Measurements from ENCODE around the gene LDLRAD4.

Gene LDLRAD4

GRCh38 chr18:13613591-13614501 lies 395.3 kb downstream of the LDLRAD4 start:
- H3K23ac ChIP-seq (ENCODE audit: low read depth, low read length, poor library complexity) = no peak overlapping the region
- H3K4me1 ChIP-seq (ENCODE audit: control insufficient read depth in 2 of 2, insufficient read depth in 1 of 2, low read depth in 1 of 2, low read length in 2 of 2) = peaks cover 13 to 15% of the 10 kb centered on the region in 2 donors
- no peak overlapping the region for H3K18ac ChIP-seq (ENCODE audit: low read length)
- H3K36me3 ChIP-seq (replicated peaks in 1 of 2; ENCODE audit: control insufficient read depth in 2 of 2, insufficient read depth in 2 of 2, low read length in 2 of 2) = no peaks in the 10 kb centered on the region
- no peak overlapping the region for H3K4me2 ChIP-seq (ENCODE audit: insufficient read depth, low read length, poor library complexity, severe bottlenecking)
- no peak overlapping the region for H2AFZ ChIP-seq (ENCODE audit: low read length)
- H2BK15ac ChIP-seq (ENCODE audit: low read length) = no peak overlapping the region
- no peak overlapping the region for H3K27ac ChIP-seq (replicated peaks; ENCODE audit: low read length)
- WGBS, 2 donors (ENCODE audit: extremely low coverage in 2 of 2, insufficient read length in 2 of 2, insufficient replicate concordance in 1 of 2) = no CpG with 5 or more reads among the region's 21 CpGs
- no peak overlapping the region for H2BK120ac ChIP-seq (ENCODE audit: low read depth, low read length)
- no peak overlapping the region for H3K4ac ChIP-seq (ENCODE audit: low read length)
- no peak overlapping the region for H3K4me3 ChIP-seq (ENCODE audit: low read length in 2 of 2)
- H2AK5ac ChIP-seq (ENCODE audit: low read depth, low read length) = no peak overlapping the region
- H4K8ac ChIP-seq (ENCODE audit: low read depth, low read length) = no peak overlapping the region
- no peak overlapping the region for H4K91ac ChIP-seq (ENCODE audit: low read depth, low read length, poor library complexity)
- H3K9ac ChIP-seq (ENCODE audit: low read depth, low read length, poor library complexity) = no peak overlapping the region
- no peak overlapping the region for H2BK12ac ChIP-seq (ENCODE audit: low read length)
- no peak overlapping the region for H3K14ac ChIP-seq (ENCODE audit: low read length)
- no peak overlapping the region for H2BK5ac ChIP-seq (ENCODE audit: low read length)
- no peaks in the 10 kb centered on the region for H3K9me3 ChIP-seq (replicated peaks in 1 of 2; ENCODE audit: control insufficient read depth in 2 of 2, insufficient read depth in 1 of 2, low read depth in 1 of 2, low read length in 2 of 2)
- no peak for DNase-seq (ENCODE audit: low spot score)
- H3K27me3 ChIP-seq (ENCODE audit: control insufficient read depth in 3 of 3, insufficient read depth in 3 of 3, low read depth in 1 of 3, low read length in 3 of 3) = peaks cover 2 to 47% (median 25%) of the 10 kb centered on the region in 3 experiments
- no peaks in the 10 kb centered on the region for H3K79me1 ChIP-seq (ENCODE audit: low read depth, low read length)

- H2BK5ac ChIP-seq (ENCODE audit: low read length) = no peak overlapping the region
- no peak overlapping the region for H3K27ac ChIP-seq (replicated peaks; ENCODE audit: low read length)
- H3K79me1 ChIP-seq (ENCODE audit: low read depth, low read length) = no peaks in the 10 kb centered on the region
- no peak overlapping the region for H3K9ac ChIP-seq (ENCODE audit: low read depth, low read length, poor library complexity)
- no peaks in the 10 kb centered on the region for H3K9me3 ChIP-seq (replicated peaks in 1 of 2; ENCODE audit: control insufficient read depth in 2 of 2, insufficient read depth in 1 of 2, low read depth in 1 of 2, low read length in 2 of 2)
- H2BK120ac ChIP-seq (ENCODE audit: low read depth, low read length) = no peak overlapping the region
- H3K4me1 ChIP-seq (ENCODE audit: control insufficient read depth in 2 of 2, insufficient read depth in 1 of 2, low read depth in 1 of 2, low read length in 2 of 2) = peaks cover 13 to 15% of the 10 kb centered on the region in 2 donors
- no CpG with 5 or more reads among the region's 16 CpGs for WGBS, 2 donors (ENCODE audit: extremely low coverage in 2 of 2, insufficient read length in 2 of 2, insufficient replicate concordance in 1 of 2)
- no peak overlapping the region for H2BK15ac ChIP-seq (ENCODE audit: low read length)
- no peak overlapping the region for H4K8ac ChIP-seq (ENCODE audit: low read depth, low read length)
- no peak overlapping the region for H3K4ac ChIP-seq (ENCODE audit: low read length)
- H3K4me2 ChIP-seq (ENCODE audit: insufficient read depth, low read length, poor library complexity, severe bottlenecking) = no peak overlapping the region
- no peak overlapping the region for H2AFZ ChIP-seq (ENCODE audit: low read length)
- no peak overlapping the region for H3K14ac ChIP-seq (ENCODE audit: low read length)
- H4K91ac ChIP-seq (ENCODE audit: low read depth, low read length, poor library complexity) = no peak overlapping the region
- H3K36me3 ChIP-seq (replicated peaks in 1 of 2; ENCODE audit: control insufficient read depth in 2 of 2, insufficient read depth in 2 of 2, low read length in 2 of 2) = no peaks in the 10 kb centered on the region
- H3K27me3 ChIP-seq (ENCODE audit: control insufficient read depth in 3 of 3, insufficient read depth in 3 of 3, low read depth in 1 of 3, low read length in 3 of 3) = peaks cover 2 to 48% (median 25%) of the 10 kb centered on the region in 3 experiments
- H3K18ac ChIP-seq (ENCODE audit: low read length) = peak overlapping the region; percentile 15
- DNase-seq (ENCODE audit: low spot score) = no peak
- H2BK12ac ChIP-seq (ENCODE audit: low read length) = no peak overlapping the region
- no peak overlapping the region for H3K4me3 ChIP-seq (ENCODE audit: low read length in 2 of 2)
- peak overlapping the region; percentile 5 for H2AK5ac ChIP-seq (ENCODE audit: low read depth, low read length)
- no peak overlapping the region for H3K23ac ChIP-seq (ENCODE audit: low read depth, low read length, poor library complexity)
Measured at GRCh38 chr18:13614641-13615288, 396.2 kb downstream of the LDLRAD4 start.

GRCh38 chr18:13615432-13615861 lies 396.9 kb downstream of the LDLRAD4 start:
- no peak for DNase-seq (ENCODE audit: low spot score)
- H3K4me2 ChIP-seq (ENCODE audit: insufficient read depth, low read length, poor library complexity, severe bottlenecking) = no peak overlapping the region

GRCh38 chr18:13616041-13616440 lies 397.5 kb downstream of the LDLRAD4 start:
- Histone ChIP-seq H3K4me3 (ENCODE audit: low read length in 2 of 2) (no peak overlapping the region), H3K36me3 (replicated peaks in 1 of 2; ENCODE audit: control insufficient read depth in 2 of 2, insufficient read depth in 2 of 2, low read length in 2 of 2) (no peaks in the 10 kb centered on the region), H3K4me1 (ENCODE audit: control insufficient read depth in 2 of 2, insufficient read depth in 1 of 2, low read depth in 1 of 2, low read length in 2 of 2) (peaks cover 8 to 18% of the 10 kb centered on the region in 2 donors), H3K4me2 (ENCODE audit: insufficient read depth, low read length, poor library complexity, severe bottlenecking) (no peak overlapping the region), H3K9me3 (replicated peaks in 1 of 2; ENCODE audit: control insufficient read depth in 2 of 2, insufficient read depth in 1 of 2, low read depth in 1 of 2, low read length in 2 of 2) (no peaks in the 10 kb centered on the region), H2BK120ac (ENCODE audit: low read depth, low read length) (no peak overlapping the region), H3K9ac (ENCODE audit: low read depth, low read length, poor library complexity) (no peak overlapping the region), H2BK12ac (ENCODE audit: low read length) (no peak overlapping the region), H2AK5ac (ENCODE audit: low read depth, low read length) (peak overlapping the region; percentile 54), H2AFZ (ENCODE audit: low read length) (no peak overlapping the region), H3K79me1 (ENCODE audit: low read depth, low read length) (no peaks in the 10 kb centered on the region), H3K27me3 (ENCODE audit: control insufficient read depth in 3 of 3, insufficient read depth in 3 of 3, low read depth in 1 of 3, low read length in 3 of 3) (peaks cover 2 to 49% (median 20%) of the 10 kb centered on the region in 3 experiments), H2BK5ac (ENCODE audit: low read length) (no peak overlapping the region), H3K4ac (ENCODE audit: low read length) (no peak overlapping the region), H4K91ac (ENCODE audit: low read depth, low read length, poor library complexity) (no peak overlapping the region), H3K18ac (ENCODE audit: low read length) (no peak overlapping the region), H3K23ac (ENCODE audit: low read depth, low read length, poor library complexity) (no peak overlapping the region), H2BK15ac (ENCODE audit: low read length) (no peak overlapping the region), H3K14ac (ENCODE audit: low read length) (no peak overlapping the region), H4K8ac (ENCODE audit: low read depth, low read length) (no peak overlapping the region), H3K27ac (replicated peaks; ENCODE audit: low read length) (no peak overlapping the region)
- no CpG with 5 or more reads among the region's 5 CpGs for WGBS, 2 donors (ENCODE audit: extremely low coverage in 2 of 2, insufficient read length in 2 of 2, insufficient replicate concordance in 1 of 2)
- no peak for DNase-seq (ENCODE audit: low spot score)

More at GRCh38 chr18:13615432-13615861, 396.9 kb downstream of the LDLRAD4 start:
- H2BK120ac ChIP-seq (ENCODE audit: low read depth, low read length) = no peak overlapping the region
- H2BK12ac ChIP-seq (ENCODE audit: low read length) = no peak overlapping the region
- H3K27ac ChIP-seq (replicated peaks; ENCODE audit: low read length) = no peak overlapping the region
- H2BK5ac ChIP-seq (ENCODE audit: low read length) = no peak overlapping the region
- no peaks in the 10 kb centered on the region for H3K79me1 ChIP-seq (ENCODE audit: low read depth, low read length)
- no peaks in the 10 kb centered on the region for H3K36me3 ChIP-seq (replicated peaks in 1 of 2; ENCODE audit: control insufficient read depth in 2 of 2, insufficient read depth in 2 of 2, low read length in 2 of 2)
- no peak overlapping the region for H3K9ac ChIP-seq (ENCODE audit: low read depth, low read length, poor library complexity)
- no peak overlapping the region for H3K14ac ChIP-seq (ENCODE audit: low read length)
- H3K18ac ChIP-seq (ENCODE audit: low read length) = no peak overlapping the region
- no peak overlapping the region for H3K4ac ChIP-seq (ENCODE audit: low read length)
- no peaks in the 10 kb centered on the region for H3K9me3 ChIP-seq (replicated peaks in 1 of 2; ENCODE audit: control insufficient read depth in 2 of 2, insufficient read depth in 1 of 2, low read depth in 1 of 2, low read length in 2 of 2)
- H4K91ac ChIP-seq (ENCODE audit: low read depth, low read length, poor library complexity) = no peak overlapping the region
- H2AK5ac ChIP-seq (ENCODE audit: low read depth, low read length) = no peak overlapping the region
- H3K4me1 ChIP-seq (ENCODE audit: control insufficient read depth in 2 of 2, insufficient read depth in 1 of 2, low read depth in 1 of 2, low read length in 2 of 2) = peaks cover 14 to 16% of the 10 kb centered on the region in 2 donors
- peaks cover 2 to 53% (median 25%) of the 10 kb centered on the region in 3 experiments for H3K27me3 ChIP-seq (ENCODE audit: control insufficient read depth in 3 of 3, insufficient read depth in 3 of 3, low read depth in 1 of 3, low read length in 3 of 3)
- no peak overlapping the region for H2BK15ac ChIP-seq (ENCODE audit: low read length)
- no peak overlapping the region for H3K4me3 ChIP-seq (ENCODE audit: low read length in 2 of 2)
- no peak overlapping the region for H3K23ac ChIP-seq (ENCODE audit: low read depth, low read length, poor library complexity)
- H2AFZ ChIP-seq (ENCODE audit: low read length) = no peak overlapping the region
- H4K8ac ChIP-seq (ENCODE audit: low read depth, low read length) = no peak overlapping the region
- no CpG with 5 or more reads among the region's 8 CpGs for WGBS, 2 donors (ENCODE audit: extremely low coverage in 2 of 2, insufficient read length in 2 of 2, insufficient replicate concordance in 1 of 2)
